HG02798 (cell line): ENCODE data around the gene ALDH16A1.

Source experiments
- ATAC-seq: cut with Tn5 transposase; IDR thresholded peaks from one replicate; pipeline ENCODE4 v1.9.1; 2021; ENCODE audit warnings: mild to moderate bottlenecking; ENCODE audit not compliant: unreplicated experiment, poor library complexity

ALDH16A1 gene

DNA sequence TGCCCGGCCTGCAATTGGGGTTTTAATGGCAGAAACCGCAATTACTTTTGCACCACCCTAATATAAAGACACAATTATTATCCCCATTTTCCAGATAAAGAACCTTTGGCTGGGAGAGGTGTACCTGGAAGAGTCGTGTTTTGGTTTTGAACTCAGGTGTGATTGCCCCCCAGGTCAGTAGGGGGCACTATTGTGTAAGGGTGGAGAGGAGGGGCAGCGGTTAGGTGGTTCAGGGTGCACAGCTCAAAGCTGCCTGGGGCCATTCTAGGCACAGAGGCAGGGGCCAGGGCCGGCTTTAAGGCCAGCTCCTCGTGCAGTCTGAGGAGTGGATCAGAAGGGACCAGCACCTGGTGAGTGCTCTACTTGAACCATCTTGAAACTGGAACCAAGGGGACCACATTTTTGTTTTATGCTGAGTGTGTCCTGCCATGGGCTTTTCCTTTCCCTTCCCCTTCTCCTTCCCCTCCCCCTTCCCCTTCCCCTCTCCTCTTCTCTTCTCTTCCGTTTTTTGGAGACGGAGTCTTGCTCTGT, 53.6 kb downstream of the ALDH16A1 start:
- ATAC-seq, result no peak

DNA sequence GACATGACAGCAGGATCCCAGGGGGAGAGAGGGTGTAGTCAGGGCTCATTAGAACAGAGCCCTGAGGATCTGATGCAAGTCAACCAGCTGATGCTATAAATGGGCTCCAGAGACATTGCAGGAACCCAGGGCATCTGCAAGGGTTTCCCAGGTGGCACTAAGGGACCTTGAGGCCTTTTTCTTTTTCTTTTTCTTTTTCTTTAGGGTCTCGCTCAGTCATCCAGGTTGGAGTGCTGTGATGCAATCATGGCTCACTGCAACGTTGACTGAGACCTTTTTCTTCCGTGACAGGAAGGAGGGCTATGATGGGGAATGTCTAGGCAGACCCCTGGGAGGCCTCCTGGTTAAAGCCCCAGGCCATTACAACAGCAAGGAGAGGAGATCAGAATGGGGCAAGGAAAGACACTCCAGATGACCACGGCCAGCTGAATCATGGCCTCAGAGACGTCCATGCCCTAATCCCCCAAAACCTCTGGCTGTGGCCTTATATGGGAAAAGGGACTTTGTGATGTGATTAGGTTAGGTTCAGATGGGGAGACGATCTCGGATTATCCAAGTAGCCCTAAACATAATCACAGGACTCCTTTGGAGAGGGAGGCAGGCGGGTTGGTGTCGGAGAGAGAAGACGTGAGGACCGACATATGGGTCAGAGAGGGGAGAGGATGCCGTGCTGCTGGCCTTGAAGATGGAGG, 54.9 kb downstream of the ALDH16A1 start:
- no peak for ATAC-seq

DNA sequence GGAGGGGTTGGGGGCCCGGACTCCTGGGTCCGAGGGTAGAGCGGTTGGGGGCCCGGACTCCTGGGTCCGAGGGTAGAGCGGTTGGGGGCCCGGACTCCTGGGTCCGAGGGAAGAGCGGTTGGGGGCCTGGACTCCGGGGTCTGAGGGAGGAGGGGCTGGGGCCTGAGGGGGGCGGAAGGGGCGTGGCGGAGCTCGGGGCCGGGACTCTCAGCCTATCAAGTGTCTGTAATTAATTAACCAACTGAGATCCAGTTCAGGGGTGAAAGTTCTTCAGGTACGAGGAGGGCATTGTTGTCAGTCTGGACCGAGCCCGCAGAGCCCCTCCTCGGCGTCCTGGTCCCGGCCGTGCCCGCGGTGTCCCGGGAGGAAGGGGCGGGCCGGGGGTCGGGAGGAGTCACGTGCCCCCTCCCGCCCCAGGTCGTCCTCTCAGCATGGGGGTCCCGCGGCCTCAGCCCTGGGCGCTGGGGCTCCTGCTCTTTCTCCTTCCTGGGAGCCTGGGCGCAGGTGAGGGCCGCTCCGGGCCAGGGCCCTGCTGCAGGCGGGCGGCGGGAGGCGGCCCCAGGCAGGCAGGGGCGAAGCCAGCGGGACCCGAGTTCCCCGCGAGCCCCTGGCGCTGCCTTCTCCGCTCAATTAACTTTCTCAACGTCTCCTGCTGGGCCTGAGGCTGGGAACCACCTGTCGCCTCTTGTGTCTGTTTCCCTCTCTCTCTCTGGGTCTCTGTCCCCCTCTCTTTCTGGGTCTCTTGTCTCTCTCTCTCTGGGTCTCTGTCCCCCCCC, 60.1 kb downstream of the ALDH16A1 start:
- no peak for ATAC-seq

DNA sequence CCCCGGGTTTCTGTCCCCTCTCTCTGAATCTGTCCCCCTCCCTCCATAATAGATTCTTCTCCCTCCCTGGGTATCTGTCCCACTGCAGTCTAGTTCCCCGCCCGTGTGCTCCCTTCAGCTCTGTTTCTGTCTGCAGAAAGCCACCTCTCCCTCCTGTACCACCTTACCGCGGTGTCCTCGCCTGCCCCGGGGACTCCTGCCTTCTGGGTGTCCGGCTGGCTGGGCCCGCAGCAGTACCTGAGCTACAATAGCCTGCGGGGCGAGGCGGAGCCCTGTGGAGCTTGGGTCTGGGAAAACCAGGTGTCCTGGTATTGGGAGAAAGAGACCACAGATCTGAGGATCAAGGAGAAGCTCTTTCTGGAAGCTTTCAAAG, 60.7 kb downstream of the ALDH16A1 start:
- ATAC-seq, result no peak

DNA sequence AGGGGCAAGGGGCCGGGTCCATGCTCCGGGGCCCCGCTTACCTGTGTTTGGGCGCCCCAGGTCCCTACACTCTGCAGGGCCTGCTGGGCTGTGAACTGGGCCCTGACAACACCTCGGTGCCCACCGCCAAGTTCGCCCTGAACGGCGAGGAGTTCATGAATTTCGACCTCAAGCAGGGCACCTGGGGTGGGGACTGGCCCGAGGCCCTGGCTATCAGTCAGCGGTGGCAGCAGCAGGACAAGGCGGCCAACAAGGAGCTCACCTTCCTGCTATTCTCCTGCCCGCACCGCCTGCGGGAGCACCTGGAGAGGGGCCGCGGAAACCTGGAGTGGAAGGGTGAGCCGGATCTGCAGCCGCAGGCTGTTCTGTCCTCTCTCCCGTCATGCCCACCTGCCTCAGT, 61.1 kb downstream of the ALDH16A1 start:
- ATAC-seq, result no peak

DNA sequence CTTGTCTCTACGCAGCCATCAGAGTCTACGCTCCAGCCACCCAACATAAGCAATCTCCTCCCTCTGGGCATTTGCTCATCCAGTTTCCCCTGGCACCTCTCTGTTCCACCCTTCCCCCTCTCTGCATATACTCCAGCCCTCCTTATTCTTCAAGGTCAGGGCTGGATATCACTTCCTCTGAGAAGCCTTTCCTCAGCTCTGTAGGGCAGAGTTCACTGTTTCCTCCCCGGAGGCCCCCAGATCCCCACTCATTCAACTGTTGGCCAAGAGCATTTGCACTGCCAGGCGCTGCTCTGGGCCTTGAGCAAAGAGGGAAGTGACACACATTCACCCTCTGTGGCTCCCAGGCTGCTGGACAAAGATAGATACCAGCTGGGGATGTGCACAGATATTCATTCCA, 62.7 kb downstream of the ALDH16A1 start:
- no peak for ATAC-seq

DNA sequence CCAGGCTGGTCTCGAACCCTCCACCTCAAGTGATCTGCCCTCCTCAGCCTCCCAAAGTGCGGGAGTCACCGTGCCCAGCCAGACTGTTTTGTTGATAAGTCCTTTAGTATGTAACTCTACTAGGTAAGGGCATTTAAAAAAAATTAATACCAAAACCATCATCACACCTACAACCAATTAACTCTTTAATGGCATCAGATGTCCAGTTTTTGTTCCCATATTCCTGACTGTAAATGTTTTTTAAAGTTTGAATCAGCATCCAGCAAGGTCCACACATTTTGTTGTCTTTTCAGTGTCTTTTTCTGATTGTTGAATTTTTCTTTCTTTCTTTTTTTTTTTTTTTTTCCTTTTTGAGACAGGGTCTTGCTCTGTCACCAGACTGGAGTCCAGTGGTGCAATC, 65.0 kb downstream of the ALDH16A1 start:
- ATAC-seq, result no peak
